Keratinocyte (primary cell): ENCODE measurements around the gene MSMP.

ENCODE experiments used
- CTCF ChIP-seq, 3 experiments: IDR thresholded peaks in 1 of 3; conservative IDR thresholded peaks in 1 of 3; optimal IDR thresholded peaks in 1 of 3; 2 replicates in 2 of 3; 3 replicates in 1 of 3; pipeline versions ENCODE3 to v1.5.1; 2011; ENCODE audit warnings: low read length in 3 of 3, mild to moderate bottlenecking in 3 of 3, moderate library complexity in 2 of 3, control low read depth in 1 of 3, inconsistent platforms in 1 of 3; ENCODE audit not compliant: insufficient read depth in 2 of 3; ENCODE audit errors: extremely low read depth in 1 of 3
- EZH2 ChIP-seq: IDR thresholded peaks from one replicate; pipeline ENCODE4 v1.6.1; 2012; ENCODE audit warnings: inconsistent platforms, mild to moderate bottlenecking, low read length, moderate library complexity

DNA sequence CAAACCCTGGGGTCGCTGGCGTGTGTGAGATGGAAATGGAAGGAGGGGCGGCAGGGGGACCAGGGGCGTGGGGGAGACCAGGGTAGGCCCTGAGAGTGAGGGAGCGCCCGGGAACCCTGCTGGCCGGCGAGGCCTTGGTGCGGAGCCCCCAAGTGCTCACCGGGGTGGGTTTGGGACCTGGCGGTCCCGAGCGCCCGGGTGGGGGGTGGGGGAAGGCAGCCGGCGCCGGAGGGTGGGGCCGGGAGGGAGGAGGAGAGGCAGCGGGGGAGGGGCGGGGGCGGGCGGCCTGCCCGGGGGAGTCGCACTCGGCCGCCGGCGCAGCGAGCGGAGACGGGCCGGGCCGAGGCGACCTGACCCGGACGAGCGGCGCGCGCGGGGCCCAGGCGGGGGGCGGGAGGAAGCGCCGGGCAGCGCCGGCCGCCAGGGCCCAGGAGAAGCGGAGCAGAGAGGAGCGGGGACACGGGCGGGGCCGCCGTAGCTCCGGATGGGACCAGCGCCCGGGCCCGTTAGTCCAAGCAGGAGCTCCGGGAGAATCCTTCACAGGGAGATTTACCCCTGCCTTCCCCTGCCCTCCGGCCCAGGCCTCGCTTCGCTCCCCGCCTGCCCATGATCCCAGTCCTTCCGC, 37.3 kb upstream of the MSMP start, which contains the start of gene NPR2:
- TF ChIP-seq CTCF (optimal IDR thresholded peaks at IDR 0.05 in 1 of 3, IDR thresholded peaks at IDR 0.05 in 1 of 3, conservative IDR thresholded peaks at IDR 0.05 in 1 of 3; ENCODE audit: extremely low read depth in 1 of 3, insufficient read depth in 2 of 3, low read length in 3 of 3), result no peak
- no peak for TF ChIP-seq EZH2
